Effector memory CD4-positive, alpha-beta T cell (primary cell): ENCODE results near the gene LRRC53.

Experiments used
- DNase-seq, 3 donors: peaks; one replicate each; pipeline ENCODE4 v3.0.0-alpha.2; 2020
- H3K27ac ChIP-seq: 2 replicates; pipeline ENCODE4 v1.7.0; 2013; ENCODE audit warnings: mild to moderate bottlenecking, low read length, moderate library complexity; ENCODE audit not compliant: insufficient read depth, poor library complexity, severe bottlenecking
- H3K27me3 ChIP-seq: replicated peaks from 2 replicates; pipeline ENCODE4 v1.7.0; 2013; ENCODE audit warnings: mild to moderate bottlenecking, low read length; ENCODE audit not compliant: insufficient read depth, control insufficient read depth, poor library complexity, severe bottlenecking
- H3K36me3 ChIP-seq: 2 replicates; pipeline ENCODE4 v1.7.0; 2013; ENCODE audit warnings: mild to moderate bottlenecking, low read length, moderate library complexity; ENCODE audit not compliant: control insufficient read depth, insufficient read depth
- H3K4me1 ChIP-seq: 2 replicates; pipeline ENCODE4 v1.7.0; 2013; ENCODE audit warnings: low read length, mild to moderate bottlenecking; ENCODE audit not compliant: control insufficient read depth, insufficient read depth, poor library complexity, severe bottlenecking
- H3K4me3 ChIP-seq: 2 replicates; pipeline ENCODE4 v1.7.0; 2013; ENCODE audit warnings: low read length, low read depth, mild to moderate bottlenecking; ENCODE audit not compliant: insufficient read depth, poor library complexity, severe bottlenecking
- H3K9me3 ChIP-seq: 2 replicates; pipeline ENCODE4 v1.7.0; 2013; ENCODE audit warnings: mild to moderate bottlenecking, low read length, moderate library complexity; ENCODE audit not compliant: control insufficient read depth

LRRC53 gene

DNA sequence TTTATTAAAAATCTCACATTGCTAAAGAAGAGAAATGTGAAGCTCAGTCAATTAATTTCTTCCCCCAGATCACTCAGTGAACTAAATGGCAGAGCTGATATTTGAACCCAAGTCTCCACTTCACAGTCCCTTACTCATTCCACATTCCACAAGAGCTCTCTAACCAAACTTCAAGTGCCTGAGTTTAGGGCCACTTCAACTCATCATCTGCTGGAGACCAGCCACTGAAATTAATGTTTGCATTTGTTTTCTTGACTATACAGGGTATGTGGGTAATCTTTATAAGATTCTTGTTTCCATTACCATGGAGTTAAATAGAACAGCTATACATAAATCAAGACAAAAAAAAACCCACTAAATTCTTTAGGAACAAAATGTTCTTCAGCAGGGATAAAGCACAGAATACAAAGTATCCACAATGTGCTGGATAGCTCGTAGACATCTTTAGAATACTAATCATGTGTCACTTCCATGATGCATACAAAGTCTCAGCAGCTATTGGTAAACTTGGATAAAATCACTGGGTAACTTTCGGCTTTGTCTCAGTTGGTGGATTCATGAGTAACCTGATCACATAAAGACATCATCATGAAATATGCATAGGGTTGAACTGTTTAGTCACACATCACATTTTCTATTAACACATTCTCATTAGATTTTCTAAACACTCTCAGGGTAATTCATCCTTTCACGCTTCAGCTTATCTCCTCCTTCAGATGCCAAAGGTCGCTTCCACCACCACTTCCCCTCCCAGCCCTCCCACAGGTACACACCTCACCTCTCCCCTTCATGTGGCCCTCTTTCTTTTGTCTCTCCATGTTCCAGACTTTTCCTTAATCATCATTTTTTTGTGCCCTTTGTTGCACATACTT, 89.8 kb downstream of the LRRC53 start:
- Histone ChIP-seq H3K27ac (no peak overlapping the region), H3K4me3 (no peak overlapping the region), H3K9me3 (no peaks in the 10 kb centered on the region), H3K27me3 (no peaks in the 10 kb centered on the region), H3K4me1 (no peaks in the 10 kb centered on the region), H3K36me3 (no peaks in the 10 kb centered on the region)
- no peak for DNase-seq

DNA sequence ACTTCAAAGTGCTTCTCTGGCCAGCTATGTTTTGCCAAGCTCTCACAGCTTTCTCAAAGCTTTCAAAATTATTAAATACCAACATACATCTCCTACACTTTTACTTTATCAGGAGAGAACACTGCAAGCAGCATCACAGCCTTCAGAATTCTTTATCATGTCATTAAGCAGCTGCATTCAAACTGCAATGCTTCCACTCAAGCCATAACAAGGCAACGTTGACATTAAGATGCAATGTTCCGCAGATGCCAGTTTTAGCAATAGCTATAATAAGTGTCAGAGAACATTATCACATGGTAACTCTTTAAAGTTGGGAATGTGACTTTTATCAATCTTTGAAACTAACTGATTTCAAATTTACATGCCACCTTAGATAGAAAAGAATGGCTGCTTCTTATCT, 91.9 kb downstream of the LRRC53 start:
- Histone ChIP-seq H3K27ac (no peak overlapping the region), H3K9me3 (no peaks in the 10 kb centered on the region), H3K4me3 (no peak overlapping the region), H3K4me1 (no peaks in the 10 kb centered on the region), H3K27me3 (no peaks in the 10 kb centered on the region), H3K36me3 (no peaks in the 10 kb centered on the region)
- no peak for DNase-seq
